NCI-H1048 (cell line): ENCODE results near the gene FGF23.
A peak's percentile ranks its signal among the peaks of the same experiment; 100 is the strongest.

Experiments used
- DNase-seq: peaks from one replicate; lab custom pipeline; 2025; lab: John Stamatoyannopoulos, UW

FGF23 gene

DNA sequence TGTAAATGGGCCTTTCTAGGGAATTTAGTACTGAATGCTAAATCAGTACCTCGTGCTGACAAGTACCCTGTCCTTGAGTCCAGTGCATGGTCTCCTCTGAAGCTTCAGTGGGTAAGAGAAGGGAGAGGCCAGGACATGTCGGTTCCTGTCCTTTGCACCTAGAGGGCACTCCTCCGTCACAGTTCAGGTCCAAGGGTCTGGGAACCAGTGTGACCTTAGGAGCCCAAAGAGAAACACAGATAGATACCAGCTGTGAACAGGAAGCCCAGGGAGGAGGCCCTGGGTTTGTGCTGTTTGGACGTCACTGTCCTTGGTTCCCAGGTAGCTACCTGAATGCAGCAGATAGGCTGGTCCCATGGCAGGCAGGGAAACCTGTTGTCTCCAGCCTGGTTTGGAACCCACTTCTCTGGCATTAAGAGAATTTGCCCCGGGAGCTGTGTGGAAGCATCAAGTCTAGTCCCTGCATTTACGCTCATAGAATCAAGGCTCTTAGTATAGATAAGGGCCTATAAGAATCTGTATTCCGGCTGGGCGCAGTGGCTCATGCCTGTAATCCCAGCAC, 3.9 kb upstream of the FGF23 start:
- DNase-seq: no peak

DNA sequence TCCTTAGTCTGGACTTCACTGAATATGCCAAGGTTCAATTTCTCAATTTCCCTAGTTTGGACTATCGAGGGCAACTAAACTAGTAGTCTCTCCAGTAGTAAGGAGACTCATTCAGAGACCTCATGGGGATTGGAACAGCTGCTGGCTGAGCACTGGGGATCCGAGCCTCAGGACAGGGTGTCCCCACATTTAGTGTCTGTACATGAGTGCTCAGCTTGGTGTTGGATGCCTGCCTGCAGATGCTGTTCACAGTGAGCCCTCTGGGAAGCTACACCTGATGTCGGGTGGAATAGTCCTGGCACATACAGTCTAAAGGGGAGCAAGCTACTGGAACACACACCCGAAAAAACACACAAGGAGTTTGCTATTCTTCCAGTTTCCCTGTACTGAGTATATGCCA, 820 bp upstream of the FGF23 start:
- DNase-seq: no peak

DNA sequence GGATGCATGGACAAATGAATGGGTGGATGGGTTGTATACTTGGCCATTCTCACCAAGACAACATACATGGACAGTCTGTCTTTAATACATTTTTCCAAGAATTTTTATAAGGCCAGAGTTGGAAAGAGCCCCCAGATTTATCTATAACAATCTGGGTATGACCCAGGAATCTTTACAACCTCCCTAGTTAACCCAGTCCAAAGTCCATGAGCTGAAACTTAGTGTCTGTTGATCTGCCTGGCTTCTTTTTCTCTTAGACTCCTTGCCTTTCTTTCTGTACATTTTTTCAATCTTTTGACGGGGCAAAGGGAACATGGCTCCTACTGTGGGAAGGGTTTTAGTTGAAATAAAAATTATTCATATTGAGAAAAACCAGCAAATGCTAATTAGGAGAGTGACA, 740 bp downstream of the FGF23 start:
- DNase-seq: no peak

DNA sequence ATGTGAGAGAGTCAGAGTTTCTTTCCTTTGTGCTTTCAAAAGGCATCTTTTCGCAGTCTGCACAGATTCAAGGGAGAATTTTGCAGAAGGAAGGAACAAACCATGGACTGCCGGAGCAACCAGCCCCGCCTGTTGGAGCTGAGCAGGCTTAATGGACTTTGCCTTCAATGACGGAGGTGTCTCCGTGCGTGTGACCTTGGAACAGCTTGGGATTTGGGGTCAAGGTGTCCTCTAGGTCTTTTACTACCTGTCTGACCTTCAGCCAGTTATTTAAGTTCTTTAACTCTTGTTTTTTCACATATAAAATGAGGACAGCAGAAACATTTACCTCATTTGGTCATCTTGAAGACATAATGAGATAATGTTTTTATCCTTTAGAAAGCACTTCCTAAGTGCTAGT, 4.1 kb downstream of the FGF23 start:
- no peak for DNase-seq

DNA sequence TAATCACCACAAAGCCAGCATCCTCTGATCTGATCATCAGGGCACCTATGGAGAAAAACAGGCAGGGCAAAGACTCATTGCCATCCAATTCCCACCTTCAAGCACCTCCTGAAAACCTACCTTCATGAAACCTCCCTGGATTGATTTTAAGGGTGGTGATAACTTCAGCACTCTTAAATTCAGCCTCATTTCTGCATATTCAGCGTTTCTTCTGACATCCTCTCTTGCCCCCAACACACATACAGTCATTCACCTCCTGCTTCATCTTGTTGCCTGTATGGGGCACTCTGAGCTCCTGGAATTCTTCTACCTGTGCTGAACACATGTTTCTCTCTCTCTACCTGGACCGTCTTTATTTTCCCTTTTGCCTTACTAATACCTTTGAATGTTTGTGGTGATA, 6.9 kb downstream of the FGF23 start:
- no peak for DNase-seq

DNA sequence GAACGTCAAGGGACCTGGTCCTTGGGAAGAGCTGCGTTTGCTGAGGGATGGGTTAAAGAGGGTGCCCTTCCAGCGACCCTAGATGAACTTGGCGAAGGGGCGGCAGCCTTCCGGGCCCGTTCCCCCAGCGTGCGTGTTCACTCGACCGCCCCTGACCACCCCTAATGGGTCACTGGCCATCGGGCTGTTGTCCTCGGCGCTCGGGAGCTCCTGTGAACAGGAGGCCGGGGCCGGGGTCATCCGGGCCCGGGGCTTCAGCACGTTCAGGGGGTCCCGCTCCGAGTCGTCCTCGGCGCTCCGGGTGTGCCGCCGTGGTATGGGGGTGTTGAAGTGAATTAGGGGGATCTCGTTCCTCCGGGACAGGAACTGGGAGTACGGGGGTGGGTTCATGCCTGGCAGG, 9.2 kb downstream of the FGF23 start:
- no peak for DNase-seq

DNA sequence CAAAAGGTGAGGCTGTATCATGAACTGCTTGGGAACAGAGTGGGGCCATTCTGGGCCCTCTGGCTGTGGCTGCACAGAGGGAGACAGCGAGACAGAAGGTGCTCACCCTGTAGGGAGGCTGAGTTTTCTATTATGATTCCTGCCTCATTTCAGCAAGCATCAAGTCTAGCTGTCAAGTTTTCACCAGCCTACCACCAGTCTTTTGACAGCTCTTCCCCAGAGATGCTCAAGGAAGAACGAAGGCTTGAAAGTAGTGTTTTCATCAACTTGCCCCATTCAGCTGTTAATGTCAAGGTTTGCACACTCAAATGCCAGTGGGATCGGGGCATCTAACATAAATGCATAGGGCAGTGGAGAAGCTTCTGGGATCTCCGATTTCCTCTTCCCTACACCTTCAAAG, 10.0 kb downstream of the FGF23 start:
- DNase-seq: no peak

DNA sequence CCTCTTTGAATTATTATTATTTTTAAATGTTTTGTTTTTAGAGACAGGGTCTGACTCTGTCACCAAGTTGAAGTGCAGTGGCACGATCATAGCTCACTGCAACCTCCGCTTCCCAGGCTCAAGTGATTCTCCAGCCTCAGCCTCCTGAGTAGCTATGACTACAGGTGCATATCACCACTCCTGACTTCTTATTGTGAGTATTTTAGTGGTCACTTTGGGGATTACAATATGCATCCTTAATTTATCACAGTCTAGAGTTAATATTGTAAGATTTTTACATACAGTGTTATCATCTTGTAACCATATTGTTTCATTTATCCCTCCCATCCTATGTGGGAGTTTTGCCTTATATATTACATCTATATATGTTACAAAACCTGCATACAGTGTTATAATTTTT, 13.4 kb downstream of the FGF23 start:
- no peak for DNase-seq

DNA sequence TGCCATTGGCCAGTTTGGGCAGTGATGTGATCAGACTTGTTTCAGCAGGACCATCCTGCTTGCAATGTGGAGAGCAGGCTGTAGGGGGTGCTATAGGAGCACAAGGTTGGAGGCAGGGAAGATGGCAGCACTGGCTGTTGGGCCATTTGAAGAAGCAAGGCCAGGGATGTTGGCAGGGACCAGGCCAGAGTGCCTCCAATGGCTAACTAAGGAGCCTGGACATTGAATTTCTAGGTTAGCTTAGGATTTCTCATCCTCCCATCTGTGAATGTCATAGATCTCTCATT, 23.5 kb downstream of the FGF23 start:
- DNase-seq: no peak

DNA sequence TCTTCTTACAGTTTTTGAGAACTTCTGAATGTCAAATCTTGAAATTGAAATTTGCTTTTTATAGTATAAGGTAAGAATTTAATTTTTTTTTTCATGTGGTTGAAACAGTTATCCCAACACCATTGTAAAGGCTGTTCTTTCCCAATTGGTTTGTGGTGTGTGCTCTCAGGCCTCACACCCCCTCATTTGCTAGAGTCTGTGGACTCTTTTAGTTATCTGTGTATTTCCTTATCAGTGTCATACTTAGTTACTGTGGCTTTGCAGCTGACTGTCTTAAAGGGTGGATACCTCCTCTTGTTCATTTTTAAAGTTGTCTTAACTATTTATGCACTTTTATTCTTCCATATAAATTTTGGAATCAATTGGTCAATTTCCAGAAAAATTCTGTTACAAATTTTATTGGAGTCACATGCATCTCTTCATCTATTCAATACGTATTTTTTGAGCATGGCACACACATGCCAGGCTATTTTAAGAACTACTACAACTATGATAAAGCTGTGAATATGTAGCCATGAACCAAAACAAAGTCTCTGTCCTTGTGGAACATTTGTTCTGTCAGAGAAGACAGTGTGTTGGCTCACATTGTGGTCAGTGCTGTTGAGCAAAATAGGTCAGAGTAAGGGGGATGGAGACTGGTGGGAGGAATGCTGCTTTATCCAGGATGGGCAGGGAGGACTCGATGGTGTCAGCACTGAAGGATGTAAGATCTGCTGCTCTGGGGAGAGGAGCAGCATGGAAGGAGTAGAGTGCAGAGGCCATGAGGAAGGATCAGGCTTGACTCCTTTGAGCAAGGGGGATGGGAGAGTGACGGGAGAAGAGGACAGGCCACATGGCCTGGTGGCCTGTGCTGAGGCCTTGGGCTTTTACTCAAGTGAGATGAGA, 24.1 kb downstream of the FGF23 start:
- no peak for DNase-seq

DNA sequence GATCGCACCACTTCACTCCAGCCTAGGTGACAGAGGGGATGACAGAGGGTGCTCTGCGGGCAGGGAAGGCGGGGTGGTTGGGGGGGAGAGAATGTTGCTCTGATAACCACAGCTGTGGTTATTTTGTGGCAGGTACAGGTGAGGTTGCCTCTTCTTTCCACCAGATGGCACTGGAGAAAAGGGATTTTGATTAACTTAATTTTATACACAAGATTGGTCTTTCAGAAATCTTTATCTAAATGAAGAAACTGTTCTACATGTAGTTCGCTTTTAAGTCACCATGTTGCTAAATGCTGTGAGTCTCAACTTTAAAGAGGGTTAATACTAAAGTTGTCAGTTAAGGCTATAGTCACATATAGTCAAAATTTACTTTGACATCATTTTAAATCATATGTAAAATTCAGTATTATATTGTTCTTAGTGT, 25.7 kb downstream of the FGF23 start:
- no peak for DNase-seq

DNA sequence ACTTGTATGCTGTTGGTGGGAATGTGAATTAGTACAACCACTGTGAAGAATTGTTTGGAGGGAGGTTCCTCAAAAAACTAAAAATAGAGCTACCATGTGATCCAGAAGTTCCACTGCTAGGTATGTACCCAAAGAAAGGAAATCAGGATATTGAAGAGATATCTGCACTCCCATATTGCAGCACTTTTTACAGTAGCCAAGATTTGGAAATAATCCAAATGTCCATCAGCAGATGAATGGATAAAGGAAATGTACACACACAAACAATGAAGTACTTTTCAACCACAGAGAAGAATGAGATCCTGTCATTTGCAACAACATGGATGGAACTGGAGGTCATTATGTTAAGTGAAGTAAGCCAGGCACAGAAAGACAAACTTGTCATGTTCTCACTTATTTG, 32.6 kb downstream of the FGF23 start:
- no peak for DNase-seq

DNA sequence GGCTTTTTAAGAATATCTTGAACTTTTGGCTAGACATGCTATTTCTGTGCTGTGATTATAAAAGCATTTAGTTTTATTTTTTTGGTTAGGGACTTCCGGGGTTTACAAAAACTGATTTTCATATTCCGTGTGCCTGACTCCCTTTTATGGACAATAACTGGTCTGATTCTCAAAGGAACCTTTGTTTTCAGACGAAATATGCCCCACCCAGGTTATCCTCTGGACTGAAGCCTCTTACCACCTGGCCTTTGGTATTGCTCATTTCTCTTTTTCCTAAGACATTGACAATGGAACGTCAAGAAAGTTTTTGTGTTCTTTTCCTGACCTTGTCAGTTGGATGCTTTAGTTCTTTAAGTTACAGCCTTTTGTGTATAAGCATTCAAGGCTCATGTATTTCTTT, 47.7 kb downstream of the FGF23 start:
- peak; percentile 53 for DNase-seq

DNA sequence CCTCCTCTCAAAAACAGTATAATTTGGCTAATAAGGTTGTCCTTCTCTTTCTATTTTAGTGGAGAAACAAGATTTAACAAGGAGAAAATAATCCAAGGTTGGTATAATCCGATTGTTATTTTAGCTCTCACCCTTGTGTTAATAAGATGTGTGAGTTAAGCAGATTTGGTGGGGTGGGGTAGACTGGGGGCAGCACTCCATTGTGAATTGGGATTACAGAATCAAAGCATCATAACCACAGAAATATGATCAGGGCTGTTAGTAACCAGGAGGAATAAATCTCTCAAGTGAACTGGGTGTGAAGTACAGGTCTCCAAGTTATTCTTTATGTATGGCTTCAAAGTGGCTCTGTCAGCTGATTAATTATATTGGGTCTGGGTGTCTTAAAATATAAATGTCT, 48.3 kb downstream of the FGF23 start:
- DNase-seq: no peak

DNA sequence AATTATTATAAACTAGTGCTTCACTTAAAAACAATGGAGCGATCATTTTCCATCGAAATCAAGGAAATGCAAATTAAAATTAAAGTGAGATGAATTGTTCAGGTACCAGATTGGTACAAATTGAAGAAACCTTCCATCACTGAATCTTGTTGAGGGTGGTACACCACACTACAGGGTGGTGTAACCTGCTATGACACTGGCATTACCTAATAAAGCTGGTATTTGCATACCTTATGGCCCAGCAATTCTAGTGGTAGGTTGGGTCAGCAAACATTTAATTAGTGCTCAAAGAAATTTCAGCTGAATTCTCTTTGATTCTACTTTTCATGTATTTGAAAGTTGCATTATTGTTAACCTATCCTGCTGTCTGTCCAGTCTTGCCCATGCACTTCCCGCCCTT, 49.3 kb downstream of the FGF23 start:
- no peak for DNase-seq

DNA sequence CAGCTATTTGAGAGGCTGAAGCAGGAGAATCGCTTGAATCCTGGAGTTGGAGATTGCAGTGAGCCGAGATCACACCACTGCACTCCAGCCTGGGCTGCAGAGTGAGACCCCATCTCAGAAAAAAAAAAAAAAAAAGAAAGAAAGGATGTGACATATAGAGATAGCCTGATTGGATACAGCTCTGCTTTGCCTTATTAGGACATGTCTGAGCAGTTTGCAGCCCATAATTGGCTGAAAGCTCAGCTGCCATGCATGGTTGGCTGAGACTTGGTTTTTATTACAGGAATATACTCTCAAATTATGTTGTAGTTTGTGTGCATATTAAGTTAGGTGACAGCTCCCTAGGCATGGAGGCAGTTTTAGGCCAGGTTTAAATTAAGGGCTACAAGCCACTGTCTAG, 52.2 kb downstream of the FGF23 start:
- no peak for DNase-seq

DNA sequence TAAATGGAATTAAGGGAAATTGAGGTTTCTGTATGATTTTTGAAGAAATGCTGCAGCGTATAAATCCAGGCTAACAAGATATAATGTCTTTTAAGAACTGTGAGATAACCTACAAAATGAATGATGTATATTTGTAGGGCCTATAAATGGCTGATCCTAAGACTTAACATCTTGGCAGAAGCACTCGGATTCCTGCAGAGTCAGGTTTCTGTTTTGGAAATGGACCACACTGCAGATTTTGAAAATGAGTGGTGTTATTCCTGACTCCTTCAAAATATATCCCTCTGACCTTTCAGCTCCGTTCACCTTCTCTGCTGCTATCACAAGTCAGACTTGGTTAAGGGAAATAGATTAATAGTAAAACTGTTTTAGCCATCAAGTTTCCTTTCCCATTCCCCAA, 53.5 kb downstream of the FGF23 start:
- no peak for DNase-seq

DNA sequence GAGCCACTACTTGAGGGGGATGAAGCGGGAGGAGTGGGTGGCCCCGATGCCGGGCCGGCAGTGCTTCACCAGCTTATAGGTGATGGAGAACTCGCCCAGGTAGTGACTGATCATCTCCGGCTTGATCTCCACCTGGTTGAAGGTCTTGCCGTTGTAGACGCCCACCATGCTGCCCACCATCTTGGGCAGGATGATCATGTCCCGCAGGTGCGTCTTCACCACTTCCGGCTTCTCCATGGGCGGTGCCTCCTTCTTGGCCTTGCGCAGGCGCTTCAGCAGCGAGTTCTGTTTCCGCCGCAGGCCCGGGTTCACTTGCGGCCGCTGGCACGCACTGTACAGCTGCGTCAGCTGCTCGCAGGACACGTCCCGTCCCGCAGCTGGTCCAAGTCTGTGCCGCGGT, 55.1 kb downstream of the FGF23 start:
- DNase-seq: no peak

DNA sequence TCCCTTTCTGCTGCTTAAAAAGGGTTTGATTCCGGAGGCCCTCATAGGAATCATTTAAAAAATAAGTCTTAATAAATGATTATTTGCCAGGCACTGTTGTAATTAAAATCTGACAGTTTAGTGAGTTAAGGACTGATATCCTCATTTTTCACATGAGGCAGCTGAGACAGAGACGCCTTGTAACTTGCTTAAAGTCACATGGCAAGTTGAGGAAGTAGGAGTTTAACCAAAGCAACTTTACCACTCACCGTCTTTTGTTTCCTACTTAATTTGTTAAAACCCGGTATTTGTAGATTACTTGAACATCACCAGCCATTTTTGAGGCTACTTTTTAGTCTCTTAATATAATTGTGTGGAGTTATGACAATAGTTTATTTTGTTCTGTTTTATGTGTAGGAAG, 56.1 kb downstream of the FGF23 start:
- DNase-seq: no peak

DNA sequence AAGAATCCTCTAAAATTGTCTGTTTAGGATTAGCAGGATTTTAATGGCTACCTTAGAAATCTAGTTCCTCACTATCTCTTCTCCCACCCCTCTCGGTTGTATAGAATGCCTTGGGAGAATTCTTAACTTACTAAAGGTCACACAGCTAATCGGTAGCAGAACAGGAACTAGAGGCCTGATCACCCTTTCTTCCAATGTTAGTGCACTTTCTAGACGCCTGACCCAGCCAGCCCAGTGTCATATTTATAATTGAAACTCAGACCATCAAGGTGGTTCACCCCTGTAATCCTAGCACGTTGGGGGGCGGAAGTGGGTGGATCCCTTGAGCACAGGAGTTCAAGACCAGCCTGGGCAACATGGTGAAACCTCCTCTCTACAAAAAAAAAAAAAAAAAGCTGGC, 56.8 kb downstream of the FGF23 start:
- DNase-seq: no peak

DNA sequence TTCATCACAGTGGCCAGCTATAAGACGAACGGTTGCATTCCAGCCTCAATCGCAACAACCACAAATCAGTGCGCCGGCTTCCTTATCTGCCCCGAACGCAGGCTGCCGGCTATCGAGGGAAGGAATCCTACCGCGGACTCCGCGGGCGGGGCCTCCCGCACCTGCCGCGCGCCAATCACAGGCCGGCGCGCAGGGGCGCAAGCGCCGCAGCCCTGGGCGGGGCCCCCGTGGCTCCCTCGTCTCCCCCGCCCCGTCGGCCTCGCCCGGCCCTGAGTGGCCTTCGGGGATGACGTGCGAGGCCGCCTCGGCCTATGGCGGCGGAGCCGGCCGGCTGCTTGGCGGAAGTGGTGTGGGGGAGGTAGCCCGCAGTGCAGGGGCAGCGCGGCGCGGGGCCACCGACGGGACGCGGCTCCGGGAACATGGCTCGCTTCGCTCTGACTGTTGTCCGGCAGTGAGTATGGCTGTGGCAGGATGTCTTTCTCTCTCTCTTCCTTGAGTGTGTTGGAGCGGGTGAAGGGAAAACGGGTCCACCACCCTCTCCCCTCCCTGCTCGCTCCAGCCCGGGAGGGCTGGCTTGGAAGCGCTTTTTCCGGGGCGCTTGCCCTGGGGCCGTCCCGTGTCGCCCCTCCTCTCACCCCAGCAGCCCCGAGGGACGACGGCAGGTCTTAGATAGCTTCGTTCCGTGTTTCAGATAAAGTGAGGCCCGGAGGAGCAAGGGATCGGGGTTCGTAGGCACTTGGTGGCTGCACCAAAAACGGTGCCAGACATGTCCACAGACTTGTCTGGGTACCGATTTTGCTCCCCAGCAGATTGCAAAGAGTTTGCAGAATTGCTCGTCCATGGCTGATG, 58.4 kb downstream of the FGF23 start, which contains the start of gene TIGAR:
Gene TIGAR, plus strand, starts transcription at position 361 of the 849 bp plus-strand sequence. Its CDS starts 59 bp downstream, at position 420.
- peak; percentile 70 for DNase-seq

DNA sequence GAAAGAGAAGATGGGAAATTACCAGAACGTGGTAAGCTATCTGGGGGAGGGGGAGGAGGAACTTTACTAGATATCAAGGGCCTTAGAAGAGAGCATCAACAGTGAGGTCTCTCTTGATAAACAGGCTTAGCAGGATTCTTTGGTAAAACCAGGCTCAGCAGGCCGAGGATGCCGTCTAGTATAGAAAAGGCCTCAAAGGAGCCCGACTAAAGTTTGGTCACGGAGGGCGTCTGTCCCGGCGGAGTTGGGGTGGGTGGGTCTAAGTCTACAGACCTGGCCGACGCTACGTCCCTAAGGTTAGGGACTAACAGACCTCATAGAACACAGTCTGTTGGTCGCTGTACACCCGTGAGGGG, 59.0 kb downstream of the FGF23 start:
- no peak for DNase-seq
